SK-N-SH (cell line): Measurements from ENCODE around the gene C1QTNF5. TPM values are rescaled to one million over a fixed set of nuclear protein-coding genes. Genes with fewer than 3 reads are reported as not detected.
A peak's percentile ranks its signal among the peaks of the same experiment; 100 is the strongest.

Source experiments
- ELF1 ChIP-seq: IDR thresholded peaks from 2 replicates; pipeline ENCODE4 v1.4.0; 2012
- EP300 ChIP-seq, 2 experiments: IDR thresholded peaks; 2 replicates each; pipeline versions ENCODE4 v1.4.0 to v1.6.1; 2012; ENCODE audit warnings: borderline replicate concordance in 1 of 2, low read depth in 1 of 2, low read length in 1 of 2
- FOXJ3 ChIP-seq: sonication (generic); formaldehyde crosslinking; IDR thresholded peaks from 2 replicates; pipeline ENCODE4 v1.5.1; 2020; ENCODE audit warnings: mild to moderate bottlenecking, missing genetic modification reagents
- IRF3 ChIP-seq: fragments of 150-350 bp; IDR thresholded peaks from 2 replicates; pipeline ENCODE4 v1.6.1; 2016; ENCODE audit warnings: mild to moderate bottlenecking, low read depth, low read length
- MAX ChIP-seq: IDR thresholded peaks from 2 replicates; pipeline ENCODE4 v1.4.0; 2012; ENCODE audit warnings: low read depth
- NRF1 ChIP-seq: IDR thresholded peaks from 2 replicates; pipeline ENCODE4 v1.6.1; 2012; ENCODE audit warnings: low read depth, mild to moderate bottlenecking, low read length
- RFX5 ChIP-seq: IDR thresholded peaks from 2 replicates; pipeline ENCODE4 v1.6.1; 2012; ENCODE audit warnings: mild to moderate bottlenecking, improper control_type of control experiment, low read length
- TAF1 ChIP-seq: IDR thresholded peaks from 2 replicates; pipeline ENCODE4 v1.6.1; 2012; ENCODE audit warnings: low read depth, mild to moderate bottlenecking, low read length, moderate library complexity, borderline replicate concordance
- TEAD4 ChIP-seq: IDR thresholded peaks from 2 replicates; pipeline ENCODE4 v1.4.0; 2012; ENCODE audit warnings: mild to moderate bottlenecking, borderline replicate concordance; ENCODE audit not compliant: insufficient read depth
- polyA plus RNA-seq, 3 experiments: library from polyadenylated mRNA; depleted of rRNA; stranded (reverse); fragments of >200 nt; gene quantifications; 2 replicates each; pipeline ENCODE4 v1.2.3, GENCODE V29; 2012
- TF ChIP-seq, protein P1 (sequence below): IDR thresholded peaks from 2 replicates; pipeline ENCODE4 v1.6.1; 2012; ENCODE audit warnings: mild to moderate bottlenecking, low read depth, low read length, moderate library complexity
- TF ChIP-seq, protein P2 (sequence below): fragments of 150-350 bp; IDR thresholded peaks from 2 replicates; pipeline ENCODE4 v1.6.1; 2017; ENCODE audit warnings: antibody characterized with exemption, low read length, low read depth, borderline replicate concordance
- TF ChIP-seq, protein P3 (sequence below): IDR thresholded peaks from 2 replicates; pipeline ENCODE4 v1.4.0; 2012; ENCODE audit warnings: low read depth, borderline replicate concordance

Gene C1QTNF5
- polyA plus RNA-seq, 1 of the 3 experiments (the other 2 are of a cell fraction) = 0.71 TPM

DNA sequence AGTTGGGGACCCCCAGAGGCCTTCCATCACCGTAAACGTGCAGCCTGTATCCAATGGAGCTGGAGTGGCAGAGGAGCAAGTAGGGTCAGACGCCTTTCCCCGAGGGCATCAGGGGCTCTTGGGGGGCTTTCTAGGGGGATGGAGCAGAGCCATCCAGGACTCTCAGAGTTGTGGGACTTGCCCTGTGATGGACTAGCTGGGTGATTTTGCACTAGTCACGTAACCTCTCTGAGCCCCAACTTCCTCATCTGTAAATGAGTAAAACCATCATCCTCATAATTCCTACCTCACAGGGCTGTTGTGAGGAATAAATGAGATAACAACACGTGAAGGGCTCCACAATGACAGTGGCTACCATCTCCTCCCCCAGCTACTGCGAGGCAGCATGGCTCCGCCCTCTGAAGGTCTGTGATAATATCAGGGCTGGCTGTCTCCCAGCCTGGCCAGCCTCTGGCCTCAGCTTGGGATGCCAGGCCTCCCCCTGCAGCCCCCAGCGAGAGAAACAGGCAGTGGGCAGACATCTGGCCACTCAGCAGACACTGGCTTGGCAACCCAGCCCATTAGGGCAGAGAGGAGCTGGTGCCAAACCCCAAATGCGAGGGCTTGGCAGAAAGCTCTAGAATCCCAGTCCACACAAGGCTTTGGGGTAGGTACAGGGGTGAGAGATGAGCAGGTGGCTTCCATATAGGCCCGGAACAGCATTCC, 34.1 kb upstream of the C1QTNF5 start (continued):
- TF ChIP-seq FOXJ3 (CRISPR knock-in tag) (peak; percentile 73; the same call in 1 of the 2 replicates), TEAD4 (no peak), RFX5 (no peak), EP300 (IDR thresholded peaks at IDR 0.05; ENCODE audit: borderline replicate concordance in 1 of 2, low read depth in 1 of 2, low read length in 1 of 2) (peak in 1 of 2 experiments; percentile 87; a peak in 2 of 4 replicates), MAX (no peak), NRF1 (no peak), TAF1 (no peak), ELF1 (no peak), IRF3 (no peak)
- TF ChIP-seq, protein P1, sequence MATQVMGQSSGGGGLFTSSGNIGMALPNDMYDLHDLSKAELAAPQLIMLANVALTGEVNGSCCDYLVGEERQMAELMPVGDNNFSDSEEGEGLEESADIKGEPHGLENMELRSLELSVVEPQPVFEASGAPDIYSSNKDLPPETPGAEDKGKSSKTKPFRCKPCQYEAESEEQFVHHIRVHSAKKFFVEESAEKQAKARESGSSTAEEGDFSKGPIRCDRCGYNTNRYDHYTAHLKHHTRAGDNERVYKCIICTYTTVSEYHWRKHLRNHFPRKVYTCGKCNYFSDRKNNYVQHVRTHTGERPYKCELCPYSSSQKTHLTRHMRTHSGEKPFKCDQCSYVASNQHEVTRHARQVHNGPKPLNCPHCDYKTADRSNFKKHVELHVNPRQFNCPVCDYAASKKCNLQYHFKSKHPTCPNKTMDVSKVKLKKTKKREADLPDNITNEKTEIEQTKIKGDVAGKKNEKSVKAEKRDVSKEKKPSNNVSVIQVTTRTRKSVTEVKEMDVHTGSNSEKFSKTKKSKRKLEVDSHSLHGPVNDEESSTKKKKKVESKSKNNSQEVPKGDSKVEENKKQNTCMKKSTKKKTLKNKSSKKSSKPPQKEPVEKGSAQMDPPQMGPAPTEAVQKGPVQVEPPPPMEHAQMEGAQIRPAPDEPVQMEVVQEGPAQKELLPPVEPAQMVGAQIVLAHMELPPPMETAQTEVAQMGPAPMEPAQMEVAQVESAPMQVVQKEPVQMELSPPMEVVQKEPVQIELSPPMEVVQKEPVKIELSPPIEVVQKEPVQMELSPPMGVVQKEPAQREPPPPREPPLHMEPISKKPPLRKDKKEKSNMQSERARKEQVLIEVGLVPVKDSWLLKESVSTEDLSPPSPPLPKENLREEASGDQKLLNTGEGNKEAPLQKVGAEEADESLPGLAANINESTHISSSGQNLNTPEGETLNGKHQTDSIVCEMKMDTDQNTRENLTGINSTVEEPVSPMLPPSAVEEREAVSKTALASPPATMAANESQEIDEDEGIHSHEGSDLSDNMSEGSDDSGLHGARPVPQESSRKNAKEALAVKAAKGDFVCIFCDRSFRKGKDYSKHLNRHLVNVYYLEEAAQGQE = no peak
- TF ChIP-seq, protein P2, sequence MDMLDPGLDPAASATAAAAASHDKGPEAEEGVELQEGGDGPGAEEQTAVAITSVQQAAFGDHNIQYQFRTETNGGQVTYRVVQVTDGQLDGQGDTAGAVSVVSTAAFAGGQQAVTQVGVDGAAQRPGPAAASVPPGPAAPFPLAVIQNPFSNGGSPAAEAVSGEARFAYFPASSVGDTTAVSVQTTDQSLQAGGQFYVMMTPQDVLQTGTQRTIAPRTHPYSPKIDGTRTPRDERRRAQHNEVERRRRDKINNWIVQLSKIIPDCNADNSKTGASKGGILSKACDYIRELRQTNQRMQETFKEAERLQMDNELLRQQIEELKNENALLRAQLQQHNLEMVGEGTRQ = no peak
- TF ChIP-seq, protein P3, sequence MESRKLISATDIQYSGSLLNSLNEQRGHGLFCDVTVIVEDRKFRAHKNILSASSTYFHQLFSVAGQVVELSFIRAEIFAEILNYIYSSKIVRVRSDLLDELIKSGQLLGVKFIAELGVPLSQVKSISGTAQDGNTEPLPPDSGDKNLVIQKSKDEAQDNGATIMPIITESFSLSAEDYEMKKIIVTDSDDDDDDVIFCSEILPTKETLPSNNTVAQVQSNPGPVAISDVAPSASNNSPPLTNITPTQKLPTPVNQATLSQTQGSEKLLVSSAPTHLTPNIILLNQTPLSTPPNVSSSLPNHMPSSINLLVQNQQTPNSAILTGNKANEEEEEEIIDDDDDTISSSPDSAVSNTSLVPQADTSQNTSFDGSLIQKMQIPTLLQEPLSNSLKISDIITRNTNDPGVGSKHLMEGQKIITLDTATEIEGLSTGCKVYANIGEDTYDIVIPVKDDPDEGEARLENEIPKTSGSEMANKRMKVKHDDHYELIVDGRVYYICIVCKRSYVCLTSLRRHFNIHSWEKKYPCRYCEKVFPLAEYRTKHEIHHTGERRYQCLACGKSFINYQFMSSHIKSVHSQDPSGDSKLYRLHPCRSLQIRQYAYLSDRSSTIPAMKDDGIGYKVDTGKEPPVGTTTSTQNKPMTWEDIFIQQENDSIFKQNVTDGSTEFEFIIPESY = no peak
